HG03354 (cell line): ENCODE results near the gene CARMIL3.

Experiments
- ATAC-seq: cut with Tn5 transposase; IDR thresholded peaks from one replicate; pipeline ENCODE4 v1.9.1; 2021; ENCODE audit warnings: mild to moderate bottlenecking; ENCODE audit not compliant: unreplicated experiment, poor library complexity, severe bottlenecking

Gene CARMIL3

DNA sequence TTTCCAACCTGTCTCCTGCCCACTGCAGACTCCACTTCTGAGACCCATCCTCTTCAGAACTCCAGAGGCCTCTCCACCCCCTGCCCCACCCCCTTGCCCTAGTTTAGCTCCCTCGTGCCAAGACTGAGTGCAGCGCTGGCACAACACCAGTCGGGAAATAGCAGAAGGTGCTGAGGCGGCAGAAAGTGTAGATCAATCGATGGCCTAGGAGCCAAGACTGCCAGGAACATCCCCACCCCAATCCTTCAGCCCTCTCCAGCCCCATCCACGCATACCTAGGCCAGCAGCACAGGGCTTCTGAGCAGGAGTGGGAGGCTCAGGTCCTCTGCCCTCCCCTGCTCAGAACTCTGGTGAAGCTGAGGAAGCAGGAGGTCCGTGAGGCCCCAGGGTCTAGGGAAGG lies 20.6 kb downstream of the CARMIL3 start:
- no peak for ATAC-seq

DNA sequence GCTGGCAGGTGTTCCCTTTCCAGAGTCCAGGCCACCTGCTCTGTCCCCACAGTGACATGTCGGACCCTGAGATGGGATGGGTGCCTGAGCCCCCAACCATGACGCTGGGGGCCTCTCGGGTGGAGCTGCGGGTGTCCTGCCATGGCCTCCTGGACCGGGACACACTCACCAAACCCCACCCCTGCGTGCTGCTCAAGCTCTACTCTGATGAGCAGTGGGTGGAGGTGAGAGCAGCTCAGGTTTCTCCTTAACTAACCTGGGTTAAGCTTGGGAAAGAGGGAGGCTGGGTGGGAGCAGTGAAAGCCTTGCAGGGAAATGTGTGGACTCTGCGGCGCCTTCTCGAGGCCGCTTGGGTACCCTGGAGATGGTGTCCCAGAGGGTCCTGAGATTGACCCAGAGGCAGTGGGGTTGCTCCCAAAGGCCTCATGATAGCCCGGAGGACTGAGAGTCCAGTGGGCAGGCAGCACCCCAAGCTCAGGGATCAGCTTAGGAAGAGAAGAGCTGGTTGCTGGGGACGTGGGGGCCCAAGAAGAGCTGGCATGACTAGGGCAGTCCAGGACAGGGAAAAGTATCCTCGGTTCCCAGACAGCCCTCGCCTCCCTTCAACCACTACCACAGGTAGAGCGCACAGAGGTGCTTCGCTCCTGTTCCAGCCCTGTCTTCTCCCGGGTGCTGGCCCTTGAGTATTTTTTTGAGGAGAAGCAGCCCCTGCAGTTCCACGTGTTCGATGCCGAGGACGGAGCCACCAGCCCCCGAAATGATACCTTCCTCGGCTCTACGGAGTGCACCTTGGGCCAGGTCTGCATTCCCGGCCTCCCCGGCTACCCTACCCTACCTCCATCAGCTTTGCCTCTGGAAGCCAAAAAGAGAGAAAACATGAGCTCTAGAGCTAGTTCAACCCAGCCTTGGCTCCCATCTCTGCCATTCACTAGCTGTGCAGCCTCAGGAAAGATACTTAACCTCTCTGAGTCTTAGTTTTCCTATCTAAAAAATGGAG lies 21.4 kb downstream of the CARMIL3 start:
- no peak for ATAC-seq

DNA sequence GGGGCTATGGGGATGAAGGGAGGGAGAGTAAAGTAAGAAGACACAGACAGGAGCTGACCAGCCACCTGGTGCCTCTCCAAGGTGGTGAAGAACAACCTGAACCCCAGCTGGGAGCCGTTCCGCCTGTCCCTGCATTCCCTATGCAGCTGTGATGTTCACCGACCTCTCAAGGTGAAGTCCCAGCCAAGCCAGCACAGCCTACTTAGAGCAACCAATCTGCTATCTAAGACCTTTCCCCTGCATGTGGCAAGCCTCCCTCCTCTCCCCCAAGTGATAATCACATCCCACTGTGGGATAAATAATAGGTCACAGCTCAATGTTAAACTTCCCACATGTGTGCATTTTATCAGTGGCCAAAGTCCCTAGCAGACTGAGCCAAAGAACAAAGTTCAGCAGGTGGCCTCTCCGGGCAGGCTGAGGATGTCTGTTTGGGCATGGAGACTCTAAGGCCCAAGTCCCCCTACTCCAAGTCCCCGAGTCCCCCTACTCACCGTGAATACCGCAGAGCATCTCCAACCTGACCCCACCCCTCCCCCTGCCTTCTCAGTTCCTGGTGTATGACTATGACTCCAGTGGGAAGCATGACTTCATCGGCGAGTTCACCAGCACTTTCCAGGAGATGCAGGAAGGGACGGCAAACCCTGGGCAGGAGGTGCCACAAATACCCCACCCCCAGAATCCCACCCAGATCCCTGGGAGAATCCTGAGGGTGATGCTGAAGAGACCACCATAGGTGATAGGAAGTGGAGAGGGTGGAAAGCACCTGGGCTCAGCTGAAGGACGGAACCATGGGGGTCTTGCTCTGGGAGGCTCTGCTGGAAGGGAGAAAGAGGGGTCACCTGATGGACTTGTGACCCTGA lies 23.0 kb downstream of the CARMIL3 start:
- no peak for ATAC-seq

- ATAC-seq: no peak
These were observed 23.9 kb downstream of the CARMIL3 start for GRCh38 chr14:24075485-24076301.

- ATAC-seq: no peak
These were observed 24.4 kb downstream of the CARMIL3 start for GRCh38 chr14:24076302-24076601.

GRCh38 chr14:24077086-24077485 lies 25.3 kb downstream of the CARMIL3 start:
- no peak for ATAC-seq

DNA sequence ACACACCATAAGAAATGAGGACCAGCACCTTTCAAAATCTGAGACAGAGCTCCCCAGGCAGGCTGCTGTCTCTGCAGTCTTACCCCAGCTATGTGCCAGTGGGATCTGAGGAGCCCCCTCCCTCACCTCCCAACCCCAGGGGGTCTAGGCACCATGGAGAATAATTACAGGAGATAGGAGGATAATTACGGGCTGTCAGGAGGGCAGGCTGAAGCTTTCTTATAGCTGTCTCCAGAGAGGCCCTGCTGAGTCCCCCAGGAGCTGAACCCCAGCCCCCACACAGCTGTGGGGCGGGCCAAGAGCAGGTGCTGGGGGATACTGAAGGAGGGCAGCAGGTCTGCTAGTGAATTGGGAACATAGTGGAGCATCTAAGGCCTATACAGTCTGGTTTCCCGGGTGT lies 26.3 kb downstream of the CARMIL3 start:
- ATAC-seq: no peak

GRCh38 chr14:24079491-24080141 lies 27.8 kb downstream of the CARMIL3 start:
- no peak for ATAC-seq

GRCh38 chr14:24080142-24080530 lies 28.3 kb downstream of the CARMIL3 start:
- ATAC-seq: no peak

GRCh38 chr14:24080888-24081738 lies 29.3 kb downstream of the CARMIL3 start:
- ATAC-seq: peak; percentile 91

GRCh38 chr14:24081739-24082211 lies 30.0 kb downstream of the CARMIL3 start:
- ATAC-seq: no peak

DNA sequence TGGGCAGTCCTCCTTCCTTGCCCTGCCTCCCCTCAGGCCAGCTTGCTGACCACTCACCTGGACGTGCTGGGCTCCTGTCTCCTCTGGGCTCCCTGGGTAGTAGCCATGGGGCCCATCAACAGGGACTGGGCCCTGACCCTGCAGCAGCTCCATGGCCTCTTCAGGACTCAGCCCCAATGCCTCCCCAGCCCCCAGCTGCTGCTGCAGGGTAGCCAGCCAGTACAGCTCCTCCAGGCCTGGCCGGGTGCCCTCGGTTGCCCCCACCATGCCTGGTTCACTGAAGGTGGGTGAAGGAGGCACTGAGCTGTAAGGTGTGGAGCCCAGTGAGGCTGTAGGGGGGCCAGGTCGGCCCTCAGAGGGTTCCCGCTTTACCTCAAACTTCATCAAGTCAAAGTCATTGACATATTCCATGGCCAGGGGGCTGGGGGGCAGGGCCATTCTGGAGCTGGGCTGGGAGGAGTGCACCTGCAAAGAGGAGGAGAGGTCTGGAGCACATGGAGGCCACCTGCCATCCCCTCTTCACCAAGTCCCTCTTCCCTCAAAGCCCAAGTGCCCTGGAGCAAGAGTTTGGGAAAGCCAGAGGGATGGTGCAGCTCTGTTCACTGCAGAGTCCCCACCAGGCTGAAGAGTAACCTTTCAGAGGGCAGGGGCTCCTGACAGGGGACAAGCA lies 30.7 kb downstream of the CARMIL3 start:
- ATAC-seq: no peak

DNA sequence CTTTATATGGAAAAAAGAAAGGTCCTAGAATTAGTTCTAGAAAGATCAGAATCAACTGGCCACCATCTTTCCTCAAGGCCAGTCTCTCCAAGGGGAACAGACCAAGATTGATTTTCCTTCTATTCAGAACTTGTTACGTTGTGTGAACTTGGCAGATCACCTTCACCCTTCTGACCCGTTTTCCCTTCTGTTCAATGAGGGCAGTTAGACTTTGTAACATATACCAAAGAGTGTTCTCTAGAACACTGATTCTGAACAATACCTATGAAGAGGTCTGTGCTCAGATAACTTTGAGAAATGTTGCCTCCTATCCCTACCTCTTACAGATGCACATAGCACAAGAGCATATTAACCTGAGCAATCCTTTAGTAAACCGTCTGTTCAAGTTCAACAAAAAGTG lies 31.7 kb downstream of the CARMIL3 start:
- no peak for ATAC-seq

DNA sequence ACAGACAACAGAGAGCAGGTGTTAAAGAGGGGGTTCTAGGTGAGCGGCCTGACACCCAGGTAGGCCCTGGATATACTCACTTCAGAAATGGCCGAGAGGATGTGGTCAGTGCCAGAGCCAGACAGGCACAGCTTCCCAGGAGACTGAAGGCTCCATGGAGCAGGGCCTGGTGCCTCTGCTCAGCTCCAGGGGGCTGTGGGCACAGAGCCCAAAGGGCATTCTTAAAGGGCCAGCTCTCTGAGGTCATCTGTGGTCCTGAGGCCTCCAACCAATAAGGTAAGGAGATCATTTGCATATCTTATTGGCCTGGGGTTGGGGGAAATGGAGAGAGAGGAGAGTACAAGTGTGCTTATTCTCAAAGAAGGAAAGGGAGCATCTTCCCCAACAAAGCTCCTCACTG lies 32.6 kb downstream of the CARMIL3 start:
- no peak for ATAC-seq

GRCh38 chr14:24085215-24085614 lies 33.4 kb downstream of the CARMIL3 start:
- ATAC-seq: no peak

- ATAC-seq: no peak
These were observed 34.6 kb downstream of the CARMIL3 start for GRCh38 chr14:24086193-24086955.

GRCh38 chr14:24087004-24087403 lies 35.2 kb downstream of the CARMIL3 start:
- no peak for ATAC-seq
